Osteocyte (in vitro differentiated cells): ENCODE results near the gene LIM2. TPM values are rescaled to one million over a fixed set of nuclear protein-coding genes. Genes with fewer than 3 reads are reported as not detected.

Experiments
- DNase-seq: peaks from one replicate; pipeline ENCODE4 v3.0.0; 2021; ENCODE audit warnings: mixed read lengths; ENCODE audit not compliant: unreplicated experiment; ENCODE audit errors: extremely low spot score
- H3K27ac Mint-ChIP-seq: one replicate; pipeline ENCODE4 v1.8.0; 2021; ENCODE audit warnings: mild to moderate bottlenecking, mixed read lengths; ENCODE audit not compliant: unreplicated experiment
- H3K27me3 Mint-ChIP-seq: one replicate; pipeline ENCODE4 v1.8.0; 2021; ENCODE audit warnings: mixed read lengths; ENCODE audit not compliant: unreplicated experiment
- H3K36me3 Mint-ChIP-seq: one replicate; pipeline ENCODE4 v1.8.0; 2021; ENCODE audit warnings: mixed read lengths; ENCODE audit not compliant: unreplicated experiment
- H3K4me1 Mint-ChIP-seq: one replicate; pipeline ENCODE4 v1.8.0; 2021; ENCODE audit warnings: mixed read lengths; ENCODE audit not compliant: unreplicated experiment
- H3K4me3 Mint-ChIP-seq: one replicate; pipeline ENCODE4 v1.8.0; 2021; ENCODE audit warnings: mild to moderate bottlenecking, moderate library complexity, mixed read lengths; ENCODE audit not compliant: unreplicated experiment
- H3K9me3 Mint-ChIP-seq: one replicate; pipeline ENCODE4 v1.8.0; 2021; ENCODE audit warnings: mixed read lengths; ENCODE audit not compliant: unreplicated experiment
- total RNA-seq: library from RNA; stranded (reverse); gene quantifications from 2 replicates; pipeline ENCODE4 v1.2.1, GENCODE V29; 2021
- TF ChIP-seq, protein P1 (sequence below): fragments of 200-600 bp; sonication (generic); IDR thresholded peaks from 2 replicates; pipeline ENCODE4 v1.5.0; 2021; ENCODE audit warnings: antibody characterized with exemption, mild to moderate bottlenecking, moderate library complexity

Gene LIM2
- total RNA-seq, 1 donor from 2014 or later, result not detected

DNA sequence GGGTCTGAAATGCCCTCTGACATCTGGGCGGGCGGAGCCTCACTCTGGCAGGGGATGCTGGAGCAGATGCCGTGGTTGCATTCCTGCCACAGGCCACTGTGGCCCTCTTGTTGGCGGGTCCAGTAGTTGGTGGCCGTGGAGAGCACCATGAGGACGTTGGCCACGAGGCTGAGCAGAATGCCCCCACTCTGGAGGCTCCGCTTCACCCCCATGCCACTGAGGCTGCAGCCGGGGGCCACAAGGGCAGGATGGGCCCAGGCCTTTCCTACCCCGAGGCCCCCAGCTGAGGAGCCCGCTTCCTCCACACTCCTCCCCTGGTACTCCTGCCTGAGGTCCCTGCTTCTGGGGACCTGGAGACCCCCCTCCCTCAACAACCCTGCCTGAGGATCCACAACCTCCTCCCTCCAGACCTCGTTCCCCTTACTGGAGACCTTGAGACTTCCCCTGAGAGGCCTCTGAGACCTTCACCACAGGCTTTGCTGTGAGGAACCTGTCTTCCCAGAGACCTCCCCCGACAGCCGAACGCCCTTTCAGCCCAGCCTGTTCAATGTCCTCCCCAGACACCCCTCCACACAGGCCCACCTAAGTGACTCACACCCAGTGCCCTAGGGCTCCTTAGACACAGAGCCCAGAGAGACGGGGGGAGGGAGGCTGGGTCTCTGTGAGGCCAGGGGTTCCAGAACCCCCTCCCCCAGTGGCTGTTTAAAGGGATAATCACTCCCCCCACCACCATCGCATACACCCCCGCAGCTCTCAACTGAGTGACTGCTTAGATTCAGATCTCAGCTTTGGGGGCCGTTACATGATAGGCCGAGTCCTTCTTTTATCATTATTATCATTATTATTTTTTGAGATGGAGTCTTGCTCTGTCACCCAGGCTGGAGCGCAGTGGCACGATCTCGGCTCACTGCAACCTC lies 19.1 kb downstream of the LIM2 start, which contains the start of gene CLDND2:
TSS of gene CLDND2 (minus strand) at position 638 of the 917 bp plus-strand sequence. CDS start at position 212, 426 bp downstream.
- no peak for DNase-seq
- H3K36me3 Mint-ChIP-seq, result no peaks in the 10 kb centered on the region
- H3K27ac Mint-ChIP-seq, result peak within 1 kb of the TSS; percentile 97

DNA sequence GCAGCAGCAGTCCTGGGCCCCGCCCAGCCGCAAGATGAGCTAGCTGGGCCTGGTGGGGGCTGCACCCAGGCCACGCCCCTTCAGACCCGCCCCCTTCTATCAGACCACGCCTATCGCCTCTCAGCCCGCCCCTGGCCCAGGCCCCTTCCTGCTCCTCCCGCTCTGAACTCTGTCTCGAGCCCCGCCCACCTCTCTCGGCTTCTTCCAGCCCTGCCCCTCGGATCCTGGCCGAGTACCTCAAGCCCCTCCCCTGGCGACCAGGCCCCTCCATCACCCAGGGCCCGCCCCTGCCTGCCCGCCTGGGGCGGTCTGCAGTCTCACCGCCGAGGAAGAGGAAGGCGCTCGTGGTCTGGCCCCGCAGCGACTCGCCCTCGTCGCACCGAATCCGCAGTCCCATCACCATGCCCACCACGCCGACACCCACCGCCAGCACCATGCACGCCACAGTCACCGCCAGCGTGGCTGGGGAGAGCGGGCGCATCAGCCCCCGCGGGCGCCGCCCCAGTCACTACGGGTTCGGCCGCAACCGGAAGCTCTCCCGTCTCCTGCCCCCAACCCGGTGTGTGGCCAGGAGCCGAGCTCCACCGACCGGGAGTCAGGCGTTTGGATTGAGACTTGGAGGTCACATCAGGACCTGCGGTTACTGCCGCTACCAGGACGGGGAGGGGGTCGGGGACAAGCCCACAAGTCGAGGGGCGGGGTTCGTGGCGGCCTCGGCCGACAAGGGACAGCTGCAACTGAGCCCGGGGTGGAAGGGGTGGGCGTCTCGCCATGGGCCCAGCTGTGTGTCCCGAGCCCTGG lies 20.0 kb downstream of the LIM2 start:
- no peaks in the 10 kb centered on the region for H3K27me3 Mint-ChIP-seq
- DNase-seq, result peak; percentile 99
- H3K4me3 Mint-ChIP-seq, result peak overlapping the region; percentile 89
- TF ChIP-seq, protein P1, sequence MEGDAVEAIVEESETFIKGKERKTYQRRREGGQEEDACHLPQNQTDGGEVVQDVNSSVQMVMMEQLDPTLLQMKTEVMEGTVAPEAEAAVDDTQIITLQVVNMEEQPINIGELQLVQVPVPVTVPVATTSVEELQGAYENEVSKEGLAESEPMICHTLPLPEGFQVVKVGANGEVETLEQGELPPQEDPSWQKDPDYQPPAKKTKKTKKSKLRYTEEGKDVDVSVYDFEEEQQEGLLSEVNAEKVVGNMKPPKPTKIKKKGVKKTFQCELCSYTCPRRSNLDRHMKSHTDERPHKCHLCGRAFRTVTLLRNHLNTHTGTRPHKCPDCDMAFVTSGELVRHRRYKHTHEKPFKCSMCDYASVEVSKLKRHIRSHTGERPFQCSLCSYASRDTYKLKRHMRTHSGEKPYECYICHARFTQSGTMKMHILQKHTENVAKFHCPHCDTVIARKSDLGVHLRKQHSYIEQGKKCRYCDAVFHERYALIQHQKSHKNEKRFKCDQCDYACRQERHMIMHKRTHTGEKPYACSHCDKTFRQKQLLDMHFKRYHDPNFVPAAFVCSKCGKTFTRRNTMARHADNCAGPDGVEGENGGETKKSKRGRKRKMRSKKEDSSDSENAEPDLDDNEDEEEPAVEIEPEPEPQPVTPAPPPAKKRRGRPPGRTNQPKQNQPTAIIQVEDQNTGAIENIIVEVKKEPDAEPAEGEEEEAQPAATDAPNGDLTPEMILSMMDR, result no peak
- H3K27ac Mint-ChIP-seq, result peak overlapping the region; percentile 97
- H3K36me3 Mint-ChIP-seq, result no peaks in the 10 kb centered on the region
- H3K4me1 Mint-ChIP-seq, result peaks cover 36% of the 10 kb centered on the region
- H3K9me3 Mint-ChIP-seq, result no peaks in the 10 kb centered on the region

More for the DNA sequence above, 19.1 kb downstream of the LIM2 start, which contains the start of gene CLDND2:
- H3K27me3 Mint-ChIP-seq, result no peaks in the 10 kb centered on the region
- peak within 1 kb of the TSS; percentile 89 for H3K4me3 Mint-ChIP-seq
- TF ChIP-seq, protein P1, result no peak
- H3K4me1 Mint-ChIP-seq, result peaks cover 30% of the 10 kb centered on the region
- H3K9me3 Mint-ChIP-seq, result no peaks in the 10 kb centered on the region

DNA sequence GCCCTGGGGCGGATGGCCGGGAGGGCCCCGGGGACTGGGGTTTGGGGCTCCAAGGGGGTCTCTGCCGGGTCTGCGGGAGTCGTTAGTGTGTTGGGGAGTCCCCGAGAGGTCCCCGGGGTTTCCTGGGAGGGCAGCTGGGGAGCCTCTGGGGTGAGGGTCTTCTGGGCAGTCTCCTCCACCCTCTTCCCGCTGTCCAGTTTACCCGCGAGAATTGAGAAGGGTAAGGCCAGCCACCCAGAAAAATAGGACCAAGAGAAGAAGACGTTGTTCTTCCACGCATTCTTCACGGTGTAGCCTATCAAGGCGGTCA lies 20.6 kb downstream of the LIM2 start:
- DNase-seq, result no peak

DNA sequence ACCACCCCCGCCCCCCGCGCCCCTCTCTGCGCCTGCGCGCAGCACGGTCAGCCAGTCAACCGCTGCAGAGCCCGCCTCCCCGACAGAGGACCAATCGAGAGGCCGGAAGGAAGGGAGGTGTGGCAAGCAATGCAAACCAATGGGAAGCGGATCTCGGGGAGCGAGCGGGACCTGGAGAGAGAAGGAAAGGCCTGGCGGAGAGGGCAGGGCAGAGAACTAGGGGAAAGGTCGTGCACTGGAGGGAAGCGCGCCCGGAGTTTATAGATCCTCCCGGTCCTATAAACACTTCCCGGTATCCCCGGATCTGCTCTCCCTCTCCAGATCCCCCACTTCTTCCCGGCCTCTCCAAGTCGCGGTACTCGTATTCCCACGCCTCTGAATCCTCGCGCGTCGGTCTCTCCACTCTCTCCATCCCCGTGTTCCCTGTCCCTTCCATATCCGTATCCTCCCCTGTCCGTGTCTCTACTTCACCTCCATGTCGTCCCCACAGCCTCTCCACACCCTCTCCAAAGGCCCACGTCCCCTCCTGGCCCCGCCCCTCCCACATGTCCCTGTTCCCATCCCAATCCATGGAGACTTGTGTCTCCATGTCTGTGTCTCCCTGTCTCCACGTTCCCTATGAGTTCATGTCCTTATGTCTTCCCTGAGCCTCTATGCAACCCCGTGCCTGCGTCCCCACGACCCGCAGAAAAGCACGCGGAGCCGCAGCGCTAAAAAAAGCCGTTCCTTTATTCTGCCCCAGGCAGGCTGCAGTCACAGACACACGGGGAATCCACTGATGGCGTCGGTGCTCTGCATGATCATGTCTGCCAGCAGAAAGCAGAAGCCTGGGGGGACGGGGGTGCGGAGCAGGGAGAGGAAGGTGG lies 21.2 kb downstream of the LIM2 start:
- H3K27me3 Mint-ChIP-seq, result no peaks in the 10 kb centered on the region
- H3K27ac Mint-ChIP-seq, result peak overlapping the region; percentile 97
- H3K36me3 Mint-ChIP-seq, result no peaks in the 10 kb centered on the region
- TF ChIP-seq, protein P1, result no peak
- DNase-seq, result peak; percentile 98
- peak overlapping the region; percentile 89 for H3K4me3 Mint-ChIP-seq
- no peaks in the 10 kb centered on the region for H3K9me3 Mint-ChIP-seq
- peaks cover 38% of the 10 kb centered on the region for H3K4me1 Mint-ChIP-seq

More for the DNA sequence above, 20.6 kb downstream of the LIM2 start:
- TF ChIP-seq, protein P1, result no peak
- H3K4me3 Mint-ChIP-seq, result peak overlapping the region; percentile 89
- H3K9me3 Mint-ChIP-seq, result no peaks in the 10 kb centered on the region
- H3K27me3 Mint-ChIP-seq, result no peaks in the 10 kb centered on the region
- peak overlapping the region; percentile 97 for H3K27ac Mint-ChIP-seq
- H3K36me3 Mint-ChIP-seq, result no peaks in the 10 kb centered on the region
- H3K4me1 Mint-ChIP-seq, result peaks cover 38% of the 10 kb centered on the region
